ENCODE data around the gene PCOLCE2.

- TF ChIP-seq RAD21 (IDR thresholded peaks at IDR 0.05) (no peak), JUND (IDR thresholded peaks at IDR 0.05) (no peak), CTCF (IDR thresholded peaks at IDR 0.05; ENCODE audit: low read depth, low read length, missing input control) (no peak), YY1 (IDR thresholded peaks at IDR 0.05) (no peak), FOXA1 (IDR thresholded peaks at IDR 0.05) (no peak)
Measured at GRCh38 chr3:142815803-142816202, 73.1 kb downstream of the PCOLCE2 start.
